ENCODE data around the gene MYT1. TPM values are rescaled to one million over a fixed set of nuclear protein-coding genes. Genes with fewer than 3 reads are reported as not detected.

MYT1 gene
- total RNA-seq, 1 experiment from 2014 or later = 0.22 TPM

DNA sequence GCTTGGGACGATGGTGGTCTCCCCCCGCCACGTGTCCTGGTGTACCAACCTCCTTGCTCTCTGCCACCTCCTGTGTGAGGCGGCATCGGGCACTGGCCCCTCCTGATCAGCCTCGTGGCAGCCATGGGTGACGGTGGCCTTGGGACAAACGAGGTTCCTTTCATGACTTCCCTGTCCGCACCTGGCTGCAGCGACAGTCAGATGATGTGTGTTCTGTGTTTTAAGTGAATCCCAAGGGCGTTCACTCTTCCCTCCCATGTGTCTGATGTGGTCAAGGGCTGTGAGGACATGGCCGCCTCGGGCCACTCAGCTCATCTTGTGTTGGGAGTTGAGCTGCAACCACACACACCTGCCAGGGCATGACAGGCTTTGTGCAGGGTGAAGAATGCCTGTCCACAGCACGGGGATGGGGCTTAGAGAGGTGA, 60.9 kb downstream of the MYT1 start:
- Histone ChIP-seq H3K9ac (ENCODE audit: low read length) (no peak overlapping the region), H2AFZ (ENCODE audit: low read length) (no peak overlapping the region), H3K27ac (ENCODE audit: low read length) (no peak overlapping the region), H3F3A (ENCODE audit: low read length, unreplicated experiment) (no peaks in the 10 kb centered on the region), H3K4me3 (ENCODE audit: low read length) (no peak overlapping the region), H3K4me2 (ENCODE audit: low read length) (no peak overlapping the region), H3K36me3 (ENCODE audit: low read depth, low read length) (no peaks in the 10 kb centered on the region), H3K9me3 (ENCODE audit: low read length) (no peaks in the 10 kb centered on the region), H3K9me2 (replicated peaks; ENCODE audit: low read length) (no peaks in the 10 kb centered on the region), H3K4me1 (ENCODE audit: insufficient read depth, low read length) (no peaks in the 10 kb centered on the region), H4K20me1 (ENCODE audit: low read length) (no peaks in the 10 kb centered on the region), H3K27me3 (ENCODE audit: low read length) (peaks cover 30% of the 10 kb centered on the region), H3K79me2 (ENCODE audit: low read length) (no peaks in the 10 kb centered on the region)
- ChIA-PET POLR2A (ENCODE audit: unreplicated experiment) (no interaction called here), CTCF (no interaction called here)
- DNase-seq = no peak
- no TSS peak for BruUV-seq (replicated peaks)
- TF ChIP-seq CTCF (conservative IDR thresholded peaks at IDR 0.05; ENCODE audit: low read depth, low read length) (no peak), EZH2 (IDR thresholded peaks at IDR 0.05; ENCODE audit: low read length, unreplicated experiment) (no peak), EZH2phosphoT487 (IDR thresholded peaks at IDR 0.05; ENCODE audit: borderline replicate concordance, low read length) (no peak)
- intact Hi-C loops (cut with micrococcal nuclease) = no loop called here
- no peak for ATAC-seq

- Histone ChIP-seq H3K9ac (ENCODE audit: low read length) (no peak overlapping the region), H4K20me1 (ENCODE audit: low read length) (no peaks in the 10 kb centered on the region), H3K4me2 (ENCODE audit: low read length) (no peak overlapping the region), H3K4me3 (ENCODE audit: low read length) (no peak overlapping the region), H3K27ac (ENCODE audit: low read length) (no peak overlapping the region), H3K79me2 (ENCODE audit: low read length) (no peaks in the 10 kb centered on the region), H2AFZ (ENCODE audit: low read length) (no peak overlapping the region), H3K4me1 (ENCODE audit: insufficient read depth, low read length) (no peaks in the 10 kb centered on the region), H3K36me3 (ENCODE audit: low read depth, low read length) (no peaks in the 10 kb centered on the region), H3K9me3 (ENCODE audit: low read length) (no peaks in the 10 kb centered on the region), H3K27me3 (ENCODE audit: low read length) (peaks cover 29% of the 10 kb centered on the region), H3K9me2 (replicated peaks; ENCODE audit: low read length) (no peaks in the 10 kb centered on the region), H3F3A (ENCODE audit: low read length, unreplicated experiment) (no peaks in the 10 kb centered on the region)
- no peak for TF ChIP-seq CTCF (conservative IDR thresholded peaks at IDR 0.05; ENCODE audit: low read depth, low read length)
- TF ChIP-seq EZH2phosphoT487 (IDR thresholded peaks at IDR 0.05; ENCODE audit: borderline replicate concordance, low read length) = no peak
- TF ChIP-seq EZH2 (IDR thresholded peaks at IDR 0.05; ENCODE audit: low read length, unreplicated experiment) = no peak
- no TSS peak for BruUV-seq (replicated peaks)
- ATAC-seq (no peak), DNase-seq (no peak)
- ChIA-PET POLR2A (ENCODE audit: unreplicated experiment) (no interaction called here), CTCF (no interaction called here)
- intact Hi-C loops (cut with micrococcal nuclease) = no loop called here
These were observed 61.8 kb downstream of the MYT1 start for GRCh38 chr20:64225828-64226598.

Data from PC-3 (cell line).